NCI-H460 (cell line): ENCODE data around the gene MAL. TPM values are rescaled to one million over a fixed set of nuclear protein-coding genes. Genes with fewer than 3 reads are reported as not detected.
"Not testable (repeated sequence)": the region's sequence is repeated elsewhere in the genome, so short reads cannot be mapped to it uniquely, and the experiment has no call there.

Experiments used
- DNase-seq: peaks from one replicate; pipeline ENCODE4 v3.0.0-alpha.2; 2016; ENCODE audit warnings: low read depth; ENCODE audit errors: extremely low read depth
- small RNA-seq, 2 experiments: library from RNA; depleted of rRNA; stranded (forward); fragments of <200 nt; gene quantifications; one replicate each; pipeline ENCODE3, GENCODE V24; 2014
- total RNA-seq: library from RNA; depleted of rRNA; stranded (reverse); fragments of >200 nt; shearing (Covaris generic); gene quantifications from 2 replicates; pipeline ENCODE4 v1.2.3, GENCODE V29; 2014; rRNA removed

MAL gene
- total RNA-seq, 1 experiment from 2014 or later: not detected

DNA sequence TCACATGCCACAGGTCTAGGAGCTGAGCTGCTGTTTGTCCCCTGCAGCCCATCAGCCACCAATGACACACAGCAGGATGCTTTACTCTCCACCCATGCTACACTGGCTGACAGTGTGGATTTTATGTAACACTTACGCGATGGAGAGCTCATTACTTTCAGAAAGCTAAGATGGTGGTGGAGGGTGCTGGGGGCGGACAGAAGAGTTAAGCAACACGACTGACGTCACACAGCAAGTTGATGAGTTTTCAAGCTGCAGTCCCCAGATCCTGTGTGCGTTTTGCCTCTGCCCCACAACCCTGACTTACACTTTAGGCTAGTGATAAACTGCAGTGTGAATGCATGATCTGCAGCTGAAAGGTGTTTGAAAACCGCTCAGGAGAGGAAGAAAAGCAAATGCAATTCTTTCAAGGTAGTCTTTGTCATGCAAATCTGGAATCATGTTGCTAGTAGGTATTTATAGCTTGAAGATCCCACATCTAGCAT is 53.7 kb downstream of the MAL start:
- no peak for DNase-seq

DNA sequence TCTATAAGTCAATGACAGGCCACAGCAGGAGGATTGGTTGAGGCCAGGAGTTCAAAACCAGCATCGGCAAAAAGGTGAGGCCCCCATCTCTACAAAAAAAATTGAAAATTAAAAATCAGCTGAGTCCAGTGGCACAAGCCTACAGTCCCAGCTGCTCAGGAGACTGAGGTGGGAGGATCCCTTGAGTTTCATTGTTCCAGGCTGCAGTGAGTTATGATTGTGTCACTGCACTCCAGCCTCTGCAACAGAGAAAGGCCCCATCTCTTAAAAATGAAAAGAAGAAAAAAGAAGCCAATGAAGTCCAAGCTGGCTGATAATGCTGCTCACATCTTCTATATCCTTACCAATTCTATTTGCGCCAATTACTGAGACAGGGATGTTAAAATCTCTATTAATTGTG is 57.0 kb downstream of the MAL start:
- DNase-seq: no peak

DNA sequence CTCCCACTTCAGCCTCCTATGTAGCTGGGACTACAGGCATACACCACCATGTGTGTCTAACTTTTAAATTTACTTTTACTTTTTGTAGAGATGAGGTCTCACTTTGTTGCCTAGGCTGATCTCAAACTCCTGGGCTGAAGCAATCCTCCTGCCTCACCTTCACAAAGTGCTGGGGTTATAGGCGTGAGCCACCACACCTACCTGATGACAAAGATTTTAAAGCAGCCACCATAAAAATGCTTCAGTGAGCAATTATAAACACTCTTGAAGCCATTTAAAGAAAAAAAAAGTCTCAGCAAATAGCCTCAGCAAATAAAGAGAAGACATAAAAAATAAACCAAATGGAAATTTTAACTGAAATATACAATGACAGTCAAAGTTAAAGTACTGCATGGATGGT is 60.5 kb downstream of the MAL start:
- DNase-seq: no peak

DNA sequence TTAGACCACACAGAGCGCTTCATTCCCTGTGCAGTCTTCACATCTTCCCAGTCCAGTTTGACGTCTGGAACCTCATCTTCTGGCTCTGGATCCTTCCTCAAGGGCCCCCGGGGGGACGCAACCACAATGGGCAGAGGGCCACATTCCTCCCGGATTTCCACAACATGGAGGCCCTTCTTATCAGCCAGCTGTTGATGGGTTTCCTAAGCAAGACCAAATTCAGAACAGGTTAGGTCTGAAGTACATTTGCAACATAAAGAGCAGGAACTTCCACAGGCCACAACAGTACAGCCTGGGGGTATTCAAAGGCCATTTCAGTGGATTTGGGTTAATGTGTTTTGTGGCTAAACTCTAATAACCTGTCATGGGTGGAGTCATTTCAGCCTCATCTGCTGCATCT is 61.9 kb downstream of the MAL start:
- no peak for DNase-seq

DNA sequence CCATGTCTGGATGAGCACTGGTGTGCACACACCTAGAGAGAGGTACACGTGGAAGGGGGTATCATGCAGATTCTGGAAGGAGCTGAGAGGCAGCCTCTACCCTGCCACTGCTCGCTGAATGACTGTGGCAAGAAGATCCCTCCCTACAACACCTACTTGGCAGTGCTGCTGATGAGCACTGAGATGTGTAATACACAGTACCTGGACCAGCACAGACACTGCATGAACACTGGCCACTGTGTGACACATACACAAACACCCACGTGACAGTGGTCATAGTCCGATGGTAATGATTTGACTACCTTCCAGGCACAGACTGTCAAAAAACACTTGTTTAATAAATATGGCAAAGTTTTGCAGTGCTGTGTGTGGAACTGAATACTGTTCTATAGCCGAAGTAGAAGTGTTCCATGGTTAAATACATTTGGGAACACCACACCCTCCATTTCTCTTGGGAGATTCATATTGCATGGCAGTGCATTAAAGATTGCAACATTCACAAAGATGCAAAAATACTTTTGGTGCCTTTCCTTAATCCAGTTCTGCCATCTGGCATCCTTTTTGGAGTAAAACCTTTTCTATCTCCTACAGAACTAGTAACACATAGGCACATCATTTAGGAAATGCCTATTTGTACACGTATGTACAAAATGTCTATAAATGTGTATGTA is 66.5 kb downstream of the MAL start:
- no peak for DNase-seq

DNA sequence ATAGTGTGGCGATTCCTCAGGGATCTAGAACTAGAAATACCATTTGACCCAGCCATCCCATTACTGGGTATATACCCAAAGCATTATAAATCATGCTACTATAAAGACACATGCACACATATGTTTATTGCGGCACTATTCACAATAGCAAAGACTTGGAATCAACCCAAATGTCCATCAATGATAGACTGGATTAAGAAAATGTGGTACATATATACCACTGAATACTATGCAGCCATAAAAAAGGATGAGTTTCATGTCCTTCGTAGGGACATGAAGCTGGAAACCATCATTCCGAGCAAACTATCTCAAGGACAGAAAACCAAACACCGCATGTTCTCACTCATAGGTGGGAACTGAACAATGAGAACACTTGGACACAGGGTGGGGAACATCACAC is 72.8 kb downstream of the MAL start:
- DNase-seq: not testable (repeated sequence)

DNA sequence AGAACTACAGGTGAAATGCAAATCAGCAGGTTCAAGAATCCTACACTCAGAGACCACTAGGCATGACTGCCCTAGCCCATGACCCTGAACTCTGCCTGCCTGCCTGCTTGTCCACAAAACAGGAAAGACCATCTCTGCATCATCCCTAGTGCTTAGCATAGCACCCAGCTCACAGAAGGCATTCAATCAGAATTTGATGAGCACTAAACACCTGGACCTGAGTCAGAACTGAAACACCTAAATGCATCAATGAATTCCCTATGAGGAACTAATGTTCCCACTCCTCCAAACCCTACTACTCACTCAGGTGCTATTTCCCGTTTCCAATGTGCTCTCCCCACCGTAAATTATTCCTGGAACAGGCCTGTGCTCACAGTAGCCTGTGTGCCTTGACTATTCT is 74.4 kb downstream of the MAL start:
- DNase-seq: no peak

Small RNA genes within 50 kb of the gene (small RNA-seq; reads per million reads assigned to genes)
- gene RN7SL575P: 0.06 to 2.5 reads per million in 2 experiments

Other genes with a start within 250 kb of the MAL start
- gene TEKT4, start 154.3 kb upstream of the MAL start, total RNA-seq: not detected in 2 replicates
- gene MRPS5, start 96.1 kb downstream of the MAL start, total RNA-seq: 103 and 119 TPM in 2 replicates
- gene ZNF514, start 134.1 kb downstream of the MAL start, total RNA-seq: 7.0 and 10.3 TPM in 2 replicates
- 6.5 and 7.6 TPM in 2 replicates for gene ZNF2, start 140.1 kb downstream of the MAL start, total RNA-seq
- gene ZNF892, start 181.8 kb downstream of the MAL start, total RNA-seq: 1.3 and 2.0 TPM in 2 replicates
- 0.06 and 0.15 TPM in 2 replicates for gene PROM2, start 248.7 kb downstream of the MAL start, total RNA-seq